Right cardiac atrium (tissue), 5 donors: ENCODE measurements around the gene MRC2. TPM values are rescaled to one million over a fixed set of nuclear protein-coding genes. Genes with fewer than 3 reads are reported as not detected.

Source experiments
- ATAC-seq, 2 donors: fragments of 200-7000 bp; cut with Tn5 transposase; one replicate each; pipeline versions ENCODE4 v1.8.0 to v1.9.1; 2020; ENCODE audit warnings: moderate library complexity in 2 of 2, mild to moderate bottlenecking in 1 of 2
- DNase-seq, 3 donors: peaks; one replicate each; pipeline ENCODE4 v3.0.0-alpha.2; 2020
- H3K27ac ChIP-seq: one replicate; pipeline ENCODE4 v1.5.1; 2013; ENCODE audit warnings: mild to moderate bottlenecking, low read length, control low read depth, moderate library complexity
- H3K27me3 ChIP-seq: one replicate; pipeline ENCODE4 v1.6.1; 2013; ENCODE audit not compliant: control insufficient read depth, insufficient read depth
- H3K4me1 ChIP-seq: one replicate; pipeline ENCODE4 v1.6.1; 2013; ENCODE audit warnings: low read length; ENCODE audit not compliant: control insufficient read depth, insufficient read depth
- H3K4me3 ChIP-seq: one replicate; pipeline ENCODE4 v1.5.1; 2013; ENCODE audit warnings: low read length, control low read depth
- H3K9me3 ChIP-seq: one replicate; pipeline ENCODE4 v1.6.1; 2013; ENCODE audit warnings: low read length; ENCODE audit not compliant: control insufficient read depth
- WGBS: extraction: QIAGEN DNeasy Blood & Tissue Kit; methylation state at CpG from one replicate; pipeline ENCODE4 v1.1.7; 2013; 5-methylcytosine and 5-hydroxymethylcytosine counted together
- intact Hi-C, 4 donors: fragments of 100-400 bp; cut with DNase I; formaldehyde crosslinking; loops; one replicate each; pipeline versions ENCODE4 v1.11.0 to v1.14.0; 2022 to 2023
- polyA plus RNA-seq: library from polyadenylated mRNA; stranded (reverse); fragments of 200-250 nt; gene quantifications from one replicate; pipeline ENCODE4 v1.2.3, GENCODE V29; 2013
- total RNA-seq, 4 donors: library from RNA; stranded (reverse); fragmentation: NEBNext Ultra II Directional; extraction: Animal tissue kit (Norgen Biotek cat#: 25700); gene quantifications; one replicate each; pipeline ENCODE4 v1.2.1, GENCODE V29; 2021
- donor health status: healthy with polysubstance abuse.
- donor health status: DM: no; HTN: yes; CAD: no.
- donor health status: DM: no; HTN: no; CAD: no.
- donor health status: DM: no; HTN: yes; CAD: no; lungs with severe emphysema.
- donor health status: DM: yes; HTN: yes; CAD: no.

MRC2 gene
- total and polyA plus RNA-seq, 5 donors, result 33.7 to 91.9 (median 50.7) TPM

DNA sequence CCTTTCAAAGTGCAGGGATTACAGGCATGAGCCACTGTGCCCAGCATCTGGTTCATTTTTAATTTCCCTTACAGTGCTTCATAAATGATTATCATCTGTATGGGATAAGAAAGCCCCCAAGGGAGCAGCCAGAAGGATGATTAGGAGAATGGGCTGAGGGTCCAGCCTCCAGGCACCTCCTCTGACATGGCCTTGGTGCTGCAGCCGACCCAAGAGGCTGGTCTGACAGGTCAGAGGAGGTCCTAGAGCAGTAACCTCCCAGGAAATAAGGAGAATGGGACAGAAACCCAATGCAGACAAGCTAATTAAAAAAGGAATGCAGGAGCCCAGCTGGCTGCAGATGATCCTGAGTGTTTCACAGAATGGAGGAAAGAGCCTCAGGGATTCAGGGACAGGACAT, 29.0 kb downstream of the MRC2 start:
- Histone ChIP-seq H3K4me3 (no peak overlapping the region), H3K4me1 (peaks cover 2% of the 10 kb centered on the region), H3K9me3 (no peaks in the 10 kb centered on the region), H3K27me3 (no peaks in the 10 kb centered on the region), H3K27ac (no peak overlapping the region)
- DNase-seq, result no peak
- 74% methylated on average over 1 of the region's 1 CpG for WGBS
- intact Hi-C loops, result no loop called here
- no peak for ATAC-seq

DNA sequence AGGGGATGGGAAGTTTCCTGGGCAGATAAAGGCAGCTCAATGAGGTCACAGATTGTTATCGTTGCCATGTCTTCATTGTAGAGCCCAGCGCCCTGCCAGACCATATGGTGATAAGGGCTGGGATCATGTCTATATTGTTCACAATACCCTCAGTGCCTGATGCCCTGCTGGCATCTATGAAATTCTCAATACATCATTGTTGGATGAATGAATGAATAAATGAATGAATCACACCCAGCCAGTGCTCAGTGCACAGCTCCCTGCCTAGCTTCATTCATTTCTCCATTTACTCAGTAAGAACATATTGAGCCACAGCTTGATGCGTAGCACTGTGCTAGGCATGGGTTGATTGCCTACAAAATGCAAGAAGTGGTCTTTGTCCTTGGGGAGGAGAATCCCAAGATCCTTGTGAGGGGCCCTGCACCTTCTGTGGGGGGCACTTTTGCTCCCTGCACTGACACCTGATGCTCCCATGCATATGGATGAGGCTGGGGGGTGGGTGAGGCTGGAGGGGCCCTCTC, 29.7 kb downstream of the MRC2 start:
- H3K4me3 ChIP-seq, result no peak overlapping the region

DNA sequence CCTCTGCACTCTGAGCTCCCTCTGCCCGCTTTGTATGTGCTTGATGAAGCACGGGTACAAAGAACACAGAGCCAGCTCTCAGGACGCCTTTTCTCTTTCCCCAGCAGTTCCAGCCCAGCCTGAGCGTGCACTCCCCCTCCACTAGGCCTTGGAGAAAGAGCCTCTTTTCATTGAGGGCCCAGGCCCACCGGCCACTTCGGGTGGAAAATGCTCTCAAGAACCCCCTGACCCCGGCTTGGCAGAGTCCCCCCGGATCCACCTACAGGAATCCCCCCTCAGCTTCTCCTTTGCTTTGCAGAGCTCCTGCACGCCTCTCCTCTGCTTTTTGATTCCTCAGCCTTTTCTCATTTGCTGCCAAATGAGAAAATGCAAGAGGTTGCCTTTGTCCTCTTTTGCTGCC, 30.2 kb downstream of the MRC2 start:
- H3K27me3 ChIP-seq, result no peaks in the 10 kb centered on the region
- no peak overlapping the region for H3K27ac ChIP-seq
- peaks cover 2% of the 10 kb centered on the region for H3K4me1 ChIP-seq
- WGBS, result 84% methylated on average over 9 of the region's 9 CpGs
- ATAC-seq (no peak), DNase-seq (no peak)
- no peaks in the 10 kb centered on the region for H3K9me3 ChIP-seq
- H3K4me3 ChIP-seq, result no peak overlapping the region
- intact Hi-C loops, result no loop called here

More for the DNA sequence above, 29.7 kb downstream of the MRC2 start:
- Histone ChIP-seq H3K27me3 (no peaks in the 10 kb centered on the region), H3K4me1 (peaks cover 2% of the 10 kb centered on the region), H3K9me3 (no peaks in the 10 kb centered on the region), H3K27ac (no peak overlapping the region)
- ATAC-seq, result no peak
- no peak for DNase-seq
- intact Hi-C loops, result no loop called here
- 88% methylated on average over 3 of the region's 3 CpGs for WGBS

DNA sequence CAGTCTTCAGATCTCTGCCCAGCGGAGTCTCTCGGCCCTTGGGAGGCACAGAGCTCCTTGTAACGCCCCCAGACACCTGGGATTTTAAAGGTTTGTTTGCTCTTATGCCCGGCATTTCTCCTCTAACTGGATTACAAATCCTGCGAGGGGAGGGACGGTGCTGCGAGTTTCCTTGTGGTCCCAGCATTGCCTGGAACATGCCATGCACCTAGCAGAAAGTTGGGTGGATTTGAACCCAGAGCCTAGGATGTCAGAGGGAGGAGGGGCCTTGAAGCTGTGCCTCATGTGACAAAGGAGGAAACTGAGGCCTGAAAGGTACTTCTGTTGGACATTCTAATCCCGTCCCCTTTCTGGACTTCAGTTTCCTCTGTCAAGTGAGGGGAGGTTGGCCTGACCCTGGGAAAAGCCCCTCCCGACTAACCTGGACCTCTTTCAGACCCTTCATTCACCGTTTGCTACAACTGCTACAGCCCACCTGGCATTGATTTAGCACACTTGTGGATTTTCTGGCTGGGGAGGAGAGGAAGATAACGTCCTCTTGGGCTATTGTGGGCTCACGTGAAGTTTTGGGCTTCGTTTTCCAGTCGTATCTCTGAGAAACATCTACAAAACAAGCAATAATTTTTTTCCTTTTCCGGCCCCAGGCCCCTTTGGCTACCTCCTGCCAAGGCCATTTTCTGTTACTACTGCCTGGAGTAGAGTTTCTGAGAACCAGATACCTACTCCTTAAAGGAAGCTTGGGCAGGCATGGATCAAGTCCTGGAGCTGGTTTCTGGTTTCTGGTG, 30.9 kb downstream of the MRC2 start:
- Histone ChIP-seq H3K27me3 (no peaks in the 10 kb centered on the region), H3K27ac (no peak overlapping the region), H3K9me3 (no peaks in the 10 kb centered on the region), H3K4me3 (no peak overlapping the region), H3K4me1 (peaks cover 2% of the 10 kb centered on the region)
- intact Hi-C loops, result no loop called here
- ATAC-seq (no peak), DNase-seq (no peak)
- WGBS, result 83% methylated on average over 15 of the region's 15 CpGs

GRCh38 chr17:62660629-62661118, 33.2 kb downstream of the MRC2 start:
- H3K4me3 ChIP-seq, result no peak overlapping the region
- H3K27ac ChIP-seq, result no peak overlapping the region
- DNase-seq (no peak), ATAC-seq (no peak)
- H3K27me3 ChIP-seq, result no peaks in the 10 kb centered on the region
- intact Hi-C loops, result no loop called here
- WGBS, result 93% methylated on average over 2 of the region's 2 CpGs
- no peaks in the 10 kb centered on the region for H3K4me1 ChIP-seq
- H3K9me3 ChIP-seq, result no peaks in the 10 kb centered on the region

DNA sequence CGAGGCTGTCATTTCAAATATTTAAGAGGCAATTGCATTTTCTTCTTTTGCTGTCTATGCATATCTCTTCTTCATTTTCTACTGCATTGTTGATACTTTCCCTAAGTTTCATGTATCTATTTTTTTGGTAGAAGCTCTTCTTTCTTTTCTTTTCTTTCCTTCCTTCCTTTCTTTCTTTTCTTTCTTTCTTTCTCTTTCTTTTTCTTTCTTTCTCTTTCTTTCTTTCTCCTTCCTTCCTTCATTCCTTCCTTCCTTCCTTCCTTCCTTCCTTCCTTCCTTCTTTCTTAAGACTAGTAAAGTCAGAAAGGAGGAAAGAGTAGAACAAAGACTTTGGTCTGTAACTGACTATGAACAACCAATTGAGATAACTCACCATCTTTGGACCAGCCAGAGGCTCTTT, 33.9 kb downstream of the MRC2 start:
- no peaks in the 10 kb centered on the region for H3K4me1 ChIP-seq
- no peaks in the 10 kb centered on the region for H3K27me3 ChIP-seq
- DNase-seq (no peak), ATAC-seq (no peak)
- WGBS, result 100% methylated on average over 1 of the region's 1 CpG
- intact Hi-C loops, result no loop called here
- no peak overlapping the region for H3K27ac ChIP-seq
- no peak overlapping the region for H3K4me3 ChIP-seq
- H3K9me3 ChIP-seq, result no peaks in the 10 kb centered on the region

DNA sequence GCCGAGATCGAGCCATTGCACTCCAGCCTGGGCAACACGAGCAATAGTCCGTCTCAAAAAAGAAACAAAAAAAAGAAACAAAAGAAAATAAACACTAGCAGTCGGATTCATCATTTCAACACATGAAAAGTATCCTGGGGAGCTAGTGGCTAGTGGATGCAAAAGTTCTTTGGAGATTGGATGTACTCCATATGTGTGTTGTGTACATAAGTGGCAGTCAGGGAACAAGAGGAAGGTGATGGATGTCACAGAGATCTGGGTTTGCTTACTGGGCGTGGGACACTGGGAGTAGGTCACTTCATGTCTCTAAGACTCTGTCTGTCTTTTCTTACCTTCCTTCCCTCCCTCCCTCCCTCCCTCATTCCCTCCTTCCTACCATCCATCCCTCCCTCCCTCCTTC, 35.4 kb downstream of the MRC2 start:
- intact Hi-C loops, result no loop called here
- H3K27me3 ChIP-seq, result no peaks in the 10 kb centered on the region
- no peak overlapping the region for H3K4me3 ChIP-seq
- no peak overlapping the region for H3K27ac ChIP-seq
- DNase-seq (no peak), ATAC-seq (no peak)
- 89% methylated on average over 6 of the region's 6 CpGs for whole genome bisulfite sequencing
- H3K4me1 ChIP-seq, result no peaks in the 10 kb centered on the region
- H3K9me3 ChIP-seq, result no peaks in the 10 kb centered on the region

DNA sequence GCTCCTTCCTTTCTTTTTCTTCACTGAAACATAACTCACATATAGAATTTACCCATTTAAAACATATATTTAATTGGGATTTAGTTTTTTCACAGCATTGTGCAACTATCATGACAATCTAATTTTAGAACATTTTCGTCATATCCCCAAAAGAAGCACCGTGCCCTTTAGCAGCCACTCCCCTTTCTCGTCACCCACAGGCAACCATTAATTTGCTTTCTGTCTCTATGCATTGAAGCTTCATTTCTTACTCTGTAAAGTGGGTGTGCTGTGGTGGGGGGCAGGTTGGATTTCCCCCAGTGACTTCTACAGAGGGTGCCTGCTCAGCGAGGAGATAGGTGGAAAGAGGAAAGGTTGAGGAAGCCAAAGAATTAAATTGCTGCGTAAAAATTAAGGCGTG, 35.8 kb downstream of the MRC2 start:
- DNase-seq, result no peak
- Histone ChIP-seq H3K27me3 (no peaks in the 10 kb centered on the region), H3K9me3 (no peaks in the 10 kb centered on the region), H3K27ac (no peak overlapping the region), H3K4me3 (no peak overlapping the region), H3K4me1 (no peaks in the 10 kb centered on the region)
- intact Hi-C loops, result no loop called here
- ATAC-seq, result no peak
- 72% methylated on average over 6 of the region's 6 CpGs for WGBS

- no peaks in the 10 kb centered on the region for H3K9me3 ChIP-seq
- H3K27ac ChIP-seq, result no peak overlapping the region
- ATAC-seq (no peak), DNase-seq (no peak)
- no peaks in the 10 kb centered on the region for H3K27me3 ChIP-seq
- intact Hi-C loops, result no loop called here
- H3K4me1 ChIP-seq, result no peaks in the 10 kb centered on the region
- H3K4me3 ChIP-seq, result no peak overlapping the region
- 95% methylated on average over 25 of the region's 25 CpGs for WGBS
Observed at GRCh38 chr17:62664336-62665120, 37.1 kb downstream of the MRC2 start.

GRCh38 chr17:62665599-62665998, 38.1 kb downstream of the MRC2 start:
- no peaks in the 10 kb centered on the region for H3K4me1 ChIP-seq
- H3K27ac ChIP-seq, result no peak overlapping the region
- ATAC-seq (no peak), DNase-seq (no peak)
- intact Hi-C loops, result no loop called here
- H3K9me3 ChIP-seq, result no peaks in the 10 kb centered on the region
- 90% methylated on average over 3 of the region's 3 CpGs for WGBS
- H3K4me3 ChIP-seq, result no peak overlapping the region
- H3K27me3 ChIP-seq, result no peaks in the 10 kb centered on the region

DNA sequence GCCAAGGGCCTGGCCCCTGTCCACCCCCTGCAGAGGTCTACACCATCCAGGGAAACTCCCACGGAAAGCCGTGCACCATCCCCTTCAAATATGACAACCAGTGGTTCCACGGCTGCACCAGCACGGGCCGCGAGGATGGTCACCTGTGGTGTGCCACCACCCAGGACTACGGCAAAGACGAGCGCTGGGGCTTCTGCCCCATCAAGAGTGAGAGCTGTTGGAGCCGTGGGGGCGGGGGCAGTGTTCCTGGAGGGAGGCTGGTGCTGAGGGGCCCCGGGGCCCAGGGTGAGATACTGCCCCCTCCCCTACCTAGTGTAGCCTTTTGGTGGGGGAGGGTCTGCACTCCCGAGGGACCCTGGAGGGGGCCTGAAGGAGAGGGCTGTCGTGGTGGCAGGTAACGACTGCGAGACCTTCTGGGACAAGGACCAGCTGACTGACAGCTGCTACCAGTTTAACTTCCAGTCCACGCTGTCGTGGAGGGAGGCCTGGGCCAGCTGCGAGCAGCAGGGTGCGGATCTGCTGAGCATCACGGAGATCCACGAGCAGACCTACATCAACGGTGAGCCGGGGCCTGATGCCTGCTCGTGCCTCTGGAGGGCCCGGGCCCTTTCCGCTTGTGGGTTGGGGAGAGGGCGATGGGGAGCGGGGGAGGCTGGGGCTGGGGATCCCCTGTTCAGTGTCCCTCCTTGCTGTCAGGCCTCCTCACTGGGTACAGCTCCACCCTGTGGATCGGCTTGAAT, 38.8 kb downstream of the MRC2 start:
- Histone ChIP-seq H3K9me3 (no peaks in the 10 kb centered on the region), H3K27me3 (no peaks in the 10 kb centered on the region), H3K27ac (no peak overlapping the region), H3K4me1 (no peaks in the 10 kb centered on the region), H3K4me3 (no peak overlapping the region)
- ATAC-seq (no peak), DNase-seq (peak in 1 of 3 donors; percentile 47)
- WGBS, result 83% methylated on average over 30 of the region's 30 CpGs
- intact Hi-C loops, result no loop called here
